Measurements from ENCODE around the gene PHF10.
"Not testable (repeated sequence)": the region's sequence is repeated elsewhere in the genome, so short reads cannot be mapped to it uniquely, and the experiment has no call there.

PHF10 gene

GRCh38 chr6:169724494-169725124 lies at the start of gene PHF10:
Gene PHF10, minus strand, starts transcription at chr6:169724500. Its CDS starts 569 bp downstream, at chr6:169723931.
- DNase-seq = peak in 47 of 56 donors; percentile 9 to 89 (median 59)

GRCh38 chr6:169766921-169767736 lies 42.8 kb upstream of the PHF10 start:
- no peak for DNase-seq

GRCh38 chr6:169766232-169766631 lies 41.9 kb upstream of the PHF10 start:
- no peak for DNase-seq

GRCh38 chr6:169765789-169766188 lies 41.5 kb upstream of the PHF10 start:
- DNase-seq = not testable (repeated sequence)

- no peak for DNase-seq
These were observed 39.6 kb upstream of the PHF10 start for GRCh38 chr6:169763881-169764280.

- no peak for DNase-seq
These were observed 39.0 kb upstream of the PHF10 start for GRCh38 chr6:169763308-169763707.

- DNase-seq = no peak
These were observed 30.9 kb upstream of the PHF10 start for GRCh38 chr6:169755162-169755561.

- peak in 1 of 56 donors; percentile 66 for DNase-seq
These were observed 27.8 kb upstream of the PHF10 start for GRCh38 chr6:169752074-169752623.

- DNase-seq = peak; percentile 27 to 96 (median 89)
These were observed 27.2 kb upstream of the PHF10 start, which contains the start of the genes DYNLT2 and ERMARD for GRCh38 chr6:169751242-169752073. Gene DYNLT2, minus strand, starts transcription at chr6:169751572. Its CDS starts 114 bp downstream, at chr6:169751458. Gene ERMARD, plus strand, starts transcription at chr6:169751622. Its CDS starts 36 bp downstream, at chr6:169751658.

- no peak for DNase-seq
These were observed 22.3 kb upstream of the PHF10 start for GRCh38 chr6:169746556-169746955.

GRCh38 chr6:169745405-169745804 lies 21.1 kb upstream of the PHF10 start:
- DNase-seq = no peak

- DNase-seq = no peak
These were observed 17.0 kb upstream of the PHF10 start for GRCh38 chr6:169741344-169741743.

GRCh38 chr6:169738976-169739529 lies 14.8 kb upstream of the PHF10 start:
- DNase-seq = no peak

GRCh38 chr6:169738204-169738975 lies 14.1 kb upstream of the PHF10 start:
- DNase-seq = no peak

GRCh38 chr6:169729961-169730360 lies 5.7 kb upstream of the PHF10 start:
- DNase-seq = no peak

- DNase-seq = no peak
These were observed 2.7 kb upstream of the PHF10 start for GRCh38 chr6:169726963-169727362.

GRCh38 chr6:169726049-169726400 lies 1.7 kb upstream of the PHF10 start:
- no peak for DNase-seq

- peak in 35 of 56 donors; percentile 4 to 62 (median 29) for DNase-seq
These were observed 1.1 kb upstream of the PHF10 start for GRCh38 chr6:169725125-169726048.

GRCh38 chr6:169723991-169724493 lies 258 bp downstream of the PHF10 start:
- DNase-seq = peak in 13 of 56 donors; percentile 6 to 56 (median 49)

Data from nucleus accumbens (tissue), 56 donors.